Retina (tissue), 1 donor: ENCODE data around the gene ZNF700.
"Not testable (repeated sequence)": the region's sequence is repeated elsewhere in the genome, so short reads cannot be mapped to it uniquely, and the experiment has no call there.

Experiments used
- DNase-seq: peaks from one replicate; pipeline ENCODE4 v3.0.0-alpha.2; 2016

ZNF700 gene

DNA sequence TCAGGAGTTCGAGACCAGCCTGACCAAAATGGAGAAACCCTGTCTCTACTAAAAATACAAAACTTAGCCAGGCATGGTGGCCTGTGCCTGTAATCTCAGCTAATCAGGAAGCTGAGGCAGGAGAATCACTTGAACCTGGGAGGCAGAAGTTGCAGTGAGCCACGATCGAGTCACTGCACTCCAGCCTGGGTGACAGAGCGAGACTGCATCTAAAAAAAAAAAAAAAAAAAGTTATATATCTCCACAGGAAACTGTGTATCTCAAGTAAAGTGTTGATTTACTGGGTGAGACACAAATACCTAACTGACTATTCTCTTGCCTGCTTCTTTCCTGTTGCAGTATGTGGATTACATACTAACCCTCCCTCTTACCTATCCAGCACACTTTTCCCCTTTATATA, 67.0 kb downstream of the ZNF700 start:
- not testable (repeated sequence) for DNase-seq

DNA sequence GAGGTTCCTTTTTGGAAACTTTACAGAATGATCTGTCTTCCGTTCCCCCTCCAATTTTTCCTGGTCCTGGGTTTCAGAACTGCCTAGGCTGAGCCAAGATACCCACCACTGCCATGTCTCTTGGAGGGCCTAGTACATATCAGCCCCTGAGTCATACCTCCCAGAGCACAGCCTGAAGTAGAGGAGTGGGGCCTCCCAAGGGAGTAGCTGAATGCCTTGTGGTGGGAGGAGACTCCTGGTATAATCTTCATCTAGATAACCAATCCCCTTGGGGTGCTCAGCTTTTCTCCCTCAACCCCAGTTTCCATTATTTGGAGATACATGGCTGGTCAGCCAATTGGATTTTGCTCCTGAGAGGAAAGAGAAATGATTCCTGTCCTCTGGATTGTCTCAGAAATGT, 70.3 kb downstream of the ZNF700 start:
- no peak for DNase-seq
